ENCODE data around the gene MEX3A.

- TF ChIP-seq POLR2A (IDR thresholded peaks at IDR 0.05; ENCODE audit: low read length) (no peak), RCOR1 (IDR thresholded peaks at IDR 0.05; ENCODE audit: low read depth, low read length) (no peak), NFE2L2 (conservative IDR thresholded peaks at IDR 0.05; ENCODE audit: low read length) (no peak), MAFK (IDR thresholded peaks at IDR 0.05; ENCODE audit: partially characterized antibody) (no peak), NR3C1 (IDR thresholded peaks at IDR 0.05) (no peak), CTCF (IDR thresholded peaks at IDR 0.05) (no peak), EP300 (IDR thresholded peaks at IDR 0.05) (no peak), RAD21 (conservative IDR thresholded peaks at IDR 0.05 in 1 of 2, IDR thresholded peaks at IDR 0.05 in 1 of 2) (no peak), RNF2 (IDR thresholded peaks at IDR 0.05; ENCODE audit: borderline replicate concordance, low read depth) (no peak), CBX8 (IDR thresholded peaks at IDR 0.05) (no peak), PBX3 (IDR thresholded peaks at IDR 0.05) (no peak), HOXA7 (CRISPR knock-in tag; IDR thresholded peaks at IDR 0.05) (no peak)
Measured at GRCh38 chr1:156101880-156102279, 19.6 kb upstream of the MEX3A start.

Measured in A549 (cell line).